HUDEP-2 (cell line): ENCODE measurements around the gene ALDH2.
"Not testable (repeated sequence)": the region's sequence is repeated elsewhere in the genome, so short reads cannot be mapped to it uniquely, and the experiment has no call there.

Experiments
- DNase-seq, 76 experiments: peaks; one replicate each; lab custom pipeline; 2025; ENCODE audit not compliant: unreplicated experiment in 76 of 76; lab: John Stamatoyannopoulos, UW

ALDH2 gene

GRCh38 chr12:111766608-111767361, at the start of gene ALDH2:
Gene ALDH2, plus strand, starts transcription at chr12:111766933. Its CDS starts 50 bp downstream, at chr12:111766983.
- DNase-seq, result peak in 2 of 76 experiments; percentile 13 to 20

- DNase-seq, result not testable (repeated sequence)
Measured at GRCh38 chr12:111719316-111719715, 47.4 kb upstream of the ALDH2 start.

- no peak for DNase-seq
Measured at GRCh38 chr12:111720457-111720856, 46.3 kb upstream of the ALDH2 start.

GRCh38 chr12:111723646-111724360, 42.9 kb upstream of the ALDH2 start:
- DNase-seq, result not testable (repeated sequence)

GRCh38 chr12:111728795-111729194, 37.9 kb upstream of the ALDH2 start:
- DNase-seq, result no peak

- DNase-seq, result no peak
Measured at GRCh38 chr12:111730420-111730819, 36.3 kb upstream of the ALDH2 start.

- peak in 49 of 76 experiments; percentile 2 to 62 (median 21) for DNase-seq
Measured at GRCh38 chr12:111732786-111733185, 33.9 kb upstream of the ALDH2 start.

- no peak for DNase-seq
Measured at GRCh38 chr12:111733340-111733915, 33.3 kb upstream of the ALDH2 start.

- not testable (repeated sequence) for DNase-seq
Measured at GRCh38 chr12:111739524-111739923, 27.2 kb upstream of the ALDH2 start.

GRCh38 chr12:111741235-111741812, 25.4 kb upstream of the ALDH2 start:
- peak in 71 of 76 experiments; percentile 14 to 84 (median 58) for DNase-seq

GRCh38 chr12:111745211-111745610, 21.5 kb upstream of the ALDH2 start:
- peak in 3 of 76 experiments; percentile 1 to 12 (median 6) for DNase-seq

- DNase-seq, result no peak
Measured at GRCh38 chr12:111747333-111747732, 19.4 kb upstream of the ALDH2 start.

GRCh38 chr12:111748151-111748672, 18.5 kb upstream of the ALDH2 start:
- no peak for DNase-seq

- DNase-seq, result no peak
Measured at GRCh38 chr12:111748867-111749266, 17.9 kb upstream of the ALDH2 start.

- no peak for DNase-seq
Measured at GRCh38 chr12:111749391-111749790, 17.3 kb upstream of the ALDH2 start.

GRCh38 chr12:111753144-111753881, 13.4 kb upstream of the ALDH2 start:
- peak in 25 of 76 experiments; percentile 4 to 39 (median 11) for DNase-seq

- DNase-seq, result no peak
Measured at GRCh38 chr12:111754671-111755070, 12.1 kb upstream of the ALDH2 start.

- DNase-seq, result no peak
Measured at GRCh38 chr12:111756196-111756595, 10.5 kb upstream of the ALDH2 start.

GRCh38 chr12:111756681-111757080, 10.1 kb upstream of the ALDH2 start:
- DNase-seq, result no peak
